B cell (primary cell): ENCODE measurements around the gene RENBP. TPM values are rescaled to one million over a fixed set of nuclear protein-coding genes. Genes with fewer than 3 reads are reported as not detected.

Experiments used
- ATAC-seq: fragments of 200-7000 bp; cut with Tn5 transposase; one replicate; pipeline ENCODE4 v1.10.0; 2021; ENCODE audit warnings: low read depth, mild to moderate bottlenecking, moderate number of reproducible peaks, moderate library complexity
- CTCF ChIA-PET: fragments of 350-600 bp; sonication (Branson Sonifier 250); formaldehyde crosslinking; loops from one replicate; lab custom pipeline; 2021; ENCODE audit warnings: antibody characterized with exemption, inconsistent platforms; lab: Charles Lee
- POLR2A ChIA-PET: fragments of 350-600 bp; sonication (Branson Sonifier 250); formaldehyde crosslinking; loops from one replicate; lab custom pipeline; 2021; ENCODE audit warnings: antibody characterized with exemption; lab: Charles Lee
- DNase-seq: peaks from one replicate; pipeline ENCODE4 v3.0.0; 2013
- H2AFZ ChIP-seq: 2 replicates; pipeline ENCODE4 v1.6.1; 2012; ENCODE audit warnings: mild to moderate bottlenecking, low read depth, low read length; ENCODE audit not compliant: insufficient read depth, poor library complexity, severe bottlenecking
- H3K27ac ChIP-seq, 2 donors: 1 replicate in 1 of 2; 2 replicates in 1 of 2; pipeline ENCODE4 v1.5.1; 2012 to 2013; ENCODE audit warnings: low read length in 2 of 2, mild to moderate bottlenecking in 2 of 2, moderate library complexity in 1 of 2
- H3K27me3 ChIP-seq, 4 experiments: fragments of 200-600 bp in 1 of 4; sonication (generic) in 1 of 4; replicated peaks in 1 of 4; 1 replicate in 2 of 4; 2 replicates in 2 of 4; pipeline versions ENCODE4 v1.6.1 to v1.7.0; 2013 to 2016; ENCODE audit warnings: low read length in 3 of 4, mild to moderate bottlenecking in 2 of 4, mixed read lengths in 1 of 4, moderate library complexity in 1 of 4; ENCODE audit not compliant: insufficient read depth in 4 of 4, control insufficient read depth in 3 of 4; ENCODE audit errors: control extremely low read depth in 1 of 4
- H3K36me3 ChIP-seq, 2 experiments: replicated peaks in 1 of 2; 1 replicate in 1 of 2; 2 replicates in 1 of 2; pipeline versions ENCODE4 v1.6.1 to v1.7.1; 2013; ENCODE audit warnings: low read length in 1 of 2; ENCODE audit not compliant: insufficient read depth in 2 of 2, control insufficient read depth in 1 of 2; ENCODE audit errors: control extremely low read depth in 1 of 2, extremely low read depth in 1 of 2
- H3K4me1 ChIP-seq, 2 donors: fragments of 200-600 bp in 1 of 2; sonication (generic) in 1 of 2; 1 replicate in 1 of 2; 2 replicates in 1 of 2; pipeline versions ENCODE4 v1.5.1 to v1.6.1; 2013 to 2017; ENCODE audit warnings: low read length in 2 of 2; ENCODE audit not compliant: control insufficient read depth in 2 of 2, insufficient read depth in 2 of 2
- H3K4me2 ChIP-seq: replicated peaks from 2 replicates; pipeline ENCODE3; 2012; ENCODE audit warnings: mild to moderate bottlenecking, low read depth, low read length; ENCODE audit not compliant: poor library complexity, severe bottlenecking
- H3K4me3 ChIP-seq, 5 experiments: fragments of 200-600 bp in 1 of 5; sonication (generic) in 1 of 5; 1 replicate in 3 of 5; 2 replicates in 2 of 5; pipeline versions ENCODE4 v1.5.1 to v1.7.0; 2011 to 2016; ENCODE audit warnings: low read length in 4 of 5, mild to moderate bottlenecking in 4 of 5, low read depth in 2 of 5, control low read depth in 1 of 5, moderate library complexity in 1 of 5; ENCODE audit not compliant: insufficient read depth in 1 of 5; ENCODE audit errors: control extremely low read depth in 1 of 5, extremely low read depth in 1 of 5
- H3K79me2 ChIP-seq: fragments of 200-600 bp; sonication (generic); one replicate; pipeline ENCODE4 v1.6.0; 2016; ENCODE audit warnings: low read length; ENCODE audit not compliant: control insufficient read depth, insufficient read depth
- H3K9ac ChIP-seq: fragments of 200-600 bp; sonication (generic); 2 replicates; pipeline ENCODE4 v1.6.1; 2017; ENCODE audit warnings: mild to moderate bottlenecking, low read length, moderate library complexity
- H3K9me3 ChIP-seq, 3 donors: one replicate each; pipeline versions ENCODE4 v1.6.1 to v1.7.1; 2013; ENCODE audit warnings: low read length in 2 of 3; ENCODE audit not compliant: control insufficient read depth in 2 of 3, insufficient read depth in 1 of 3; ENCODE audit errors: control extremely low read depth in 1 of 3
- H4K20me1 ChIP-seq: 2 replicates; pipeline ENCODE4 v1.6.0; 2012; ENCODE audit warnings: mild to moderate bottlenecking, low read length; ENCODE audit not compliant: insufficient read depth, control insufficient read depth, poor library complexity, severe bottlenecking
- H3K27ac Mint-ChIP-seq: one replicate; pipeline ENCODE4 v1.8.0; 2021; ENCODE audit warnings: mixed read lengths
- H3K27me3 Mint-ChIP-seq: one replicate; pipeline ENCODE4 v1.8.0; 2021; ENCODE audit warnings: mixed read lengths
- H3K4me1 Mint-ChIP-seq: one replicate; pipeline ENCODE4 v1.8.0; 2021; ENCODE audit warnings: mixed read lengths
- H3K4me3 Mint-ChIP-seq: one replicate; pipeline ENCODE4 v1.8.0; 2021; ENCODE audit warnings: mixed read lengths
- H3K9me3 Mint-ChIP-seq: one replicate; pipeline ENCODE4 v1.8.0; 2022; ENCODE audit warnings: mixed read lengths; ENCODE audit not compliant: insufficient read depth
- EZH2 ChIP-seq: IDR thresholded peaks from 2 replicates; pipeline ENCODE4 v1.6.1; 2012; ENCODE audit warnings: borderline replicate concordance, low read depth, mild to moderate bottlenecking, moderate library complexity, low read length; ENCODE audit not compliant: insufficient read depth, poor library complexity, severe bottlenecking
- WGBS: methylation state at CpG from one replicate; pipeline ENCODE4 v1.1.5; 2013; ENCODE audit warnings: missing lambda C conversion rate; ENCODE audit not compliant: insufficient coverage; 5-methylcytosine and 5-hydroxymethylcytosine counted together
- intact Hi-C: fragments of 100-400 bp; cut with micrococcal nuclease; formaldehyde crosslinking; loops from one replicate; pipeline ENCODE4 v1.10.0; 2022
- polyA plus RNA-seq: library from polyadenylated mRNA; depleted of rRNA; stranded (reverse); fragments of >200 nt; gene quantifications from 2 replicates; pipeline ENCODE4 v1.2.3, GENCODE V29; 2012
- total RNA-seq, 2 donors: library from RNA; stranded (reverse); fragments of 120-200 nt in 1 of 2; gene quantifications; 1 replicate in 1 of 2; 2 replicates in 1 of 2; pipeline versions ENCODE4 v1.2.3 to v1.2.4, GENCODE V29; 2013 to 2022
- TF ChIP-seq, protein P1 (sequence below): fragments of 200-600 bp; IDR thresholded peaks from one replicate; pipeline ENCODE4 v1.8.0; 2022; ENCODE audit warnings: antibody characterized with exemption, mild to moderate bottlenecking

Gene RENBP
- total and polyA plus RNA-seq, 2 donors (not counting 1 experiment from before 2014, with no cell fraction given), result 30.6 to 39.2 TPM

DNA sequence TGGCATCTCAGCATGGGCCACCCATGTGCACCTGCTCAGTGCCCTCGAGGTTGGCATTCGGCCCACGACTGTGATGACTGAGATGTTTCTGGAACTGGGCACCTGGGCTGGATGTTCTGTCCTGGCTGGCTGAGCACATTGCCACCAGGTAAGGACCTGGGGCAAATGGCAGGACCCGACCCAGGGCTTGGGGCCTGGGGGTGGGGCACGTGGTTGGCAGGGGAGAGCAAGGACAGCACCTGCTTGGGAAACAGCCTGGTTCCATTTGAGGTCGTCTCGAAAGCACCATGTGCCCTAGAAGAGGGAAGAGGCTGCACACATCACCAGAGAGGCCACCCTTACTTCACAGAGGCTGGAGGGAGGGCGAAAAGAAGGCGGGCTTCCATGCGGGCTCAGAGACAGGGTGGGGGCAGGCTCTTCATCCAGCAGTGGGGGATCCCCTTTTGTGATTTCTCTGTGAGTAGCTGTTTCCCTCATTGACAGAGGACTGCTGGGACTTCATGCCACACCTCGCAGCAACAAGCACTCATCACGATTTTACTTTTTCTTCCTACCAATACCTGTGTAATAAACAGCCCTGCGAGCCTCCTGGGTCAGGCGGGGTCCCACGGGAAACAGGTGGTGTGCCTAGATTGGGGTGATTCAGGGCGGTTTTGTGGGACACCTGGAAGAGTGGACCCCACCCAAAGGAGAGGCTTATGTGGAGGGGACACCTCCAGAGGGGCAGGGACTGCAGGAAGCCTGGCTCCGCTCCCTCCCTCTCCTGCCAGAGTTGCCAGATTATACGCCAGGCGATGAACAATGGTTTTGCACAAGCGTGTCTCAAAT is 40.1 kb upstream of the RENBP start:
- H3K27me3 ChIP-seq, result no peaks in the 10 kb centered on the region
- peak overlapping the region; percentile 78 to 81 for H3K27ac ChIP-seq
- WGBS, result 31% methylated on average over 3 of the region's 20 CpGs
- intact Hi-C loops, result loop anchor here (2.0 kb wide), 2 partner anchors 14 to 22 kb away; partner anchors contain the start of gene HCFC1
- no peaks in the 10 kb centered on the region for H4K20me1 ChIP-seq
- H3K9ac ChIP-seq, result peak overlapping the region; percentile 56
- H3K4me1 Mint-ChIP-seq, result peaks cover 50% of the 10 kb centered on the region
- H3K4me2 ChIP-seq, result peak overlapping the region; percentile 77
- H3K79me2 ChIP-seq, result no peaks in the 10 kb centered on the region
- H3K9me3 Mint-ChIP-seq, result no peaks in the 10 kb centered on the region
- peaks cover 0 to 4% (median 0%) of the 10 kb centered on the region in 3 donors for H3K9me3 ChIP-seq
- ATAC-seq (peak; percentile 50), DNase-seq (peak; percentile 75)
- peak overlapping the region; percentile 96 for H3K27ac Mint-ChIP-seq
- peaks cover 46 to 67% of the 10 kb centered on the region in 2 donors for H3K4me1 ChIP-seq
- ChIA-PET CTCF (interaction anchor here (0.7 to 1.4 kb wide), 2 partner anchors 17 to 151 kb away, joined by 3 to 4 read pairs; no protein-coding TSS in a partner anchor), POLR2A (interaction anchor here (0.7 to 1.6 kb wide), 2 partner anchors 13 to 15 kb away, joined by 3 to 5 read pairs; partner anchors contain the start of gene HCFC1)
- peak overlapping the region in 1 of 5 experiments; percentile 47 for H3K4me3 ChIP-seq
- H2AFZ ChIP-seq, result peak overlapping the region; percentile 82
- H3K27me3 Mint-ChIP-seq, result no peaks in the 10 kb centered on the region
- H3K4me3 Mint-ChIP-seq, result peak overlapping the region; percentile 80
- no peaks in the 10 kb centered on the region for H3K36me3 ChIP-seq
- TF ChIP-seq, protein P1, sequence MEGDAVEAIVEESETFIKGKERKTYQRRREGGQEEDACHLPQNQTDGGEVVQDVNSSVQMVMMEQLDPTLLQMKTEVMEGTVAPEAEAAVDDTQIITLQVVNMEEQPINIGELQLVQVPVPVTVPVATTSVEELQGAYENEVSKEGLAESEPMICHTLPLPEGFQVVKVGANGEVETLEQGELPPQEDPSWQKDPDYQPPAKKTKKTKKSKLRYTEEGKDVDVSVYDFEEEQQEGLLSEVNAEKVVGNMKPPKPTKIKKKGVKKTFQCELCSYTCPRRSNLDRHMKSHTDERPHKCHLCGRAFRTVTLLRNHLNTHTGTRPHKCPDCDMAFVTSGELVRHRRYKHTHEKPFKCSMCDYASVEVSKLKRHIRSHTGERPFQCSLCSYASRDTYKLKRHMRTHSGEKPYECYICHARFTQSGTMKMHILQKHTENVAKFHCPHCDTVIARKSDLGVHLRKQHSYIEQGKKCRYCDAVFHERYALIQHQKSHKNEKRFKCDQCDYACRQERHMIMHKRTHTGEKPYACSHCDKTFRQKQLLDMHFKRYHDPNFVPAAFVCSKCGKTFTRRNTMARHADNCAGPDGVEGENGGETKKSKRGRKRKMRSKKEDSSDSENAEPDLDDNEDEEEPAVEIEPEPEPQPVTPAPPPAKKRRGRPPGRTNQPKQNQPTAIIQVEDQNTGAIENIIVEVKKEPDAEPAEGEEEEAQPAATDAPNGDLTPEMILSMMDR, result no peak
- no peak for TF ChIP-seq EZH2

DNA sequence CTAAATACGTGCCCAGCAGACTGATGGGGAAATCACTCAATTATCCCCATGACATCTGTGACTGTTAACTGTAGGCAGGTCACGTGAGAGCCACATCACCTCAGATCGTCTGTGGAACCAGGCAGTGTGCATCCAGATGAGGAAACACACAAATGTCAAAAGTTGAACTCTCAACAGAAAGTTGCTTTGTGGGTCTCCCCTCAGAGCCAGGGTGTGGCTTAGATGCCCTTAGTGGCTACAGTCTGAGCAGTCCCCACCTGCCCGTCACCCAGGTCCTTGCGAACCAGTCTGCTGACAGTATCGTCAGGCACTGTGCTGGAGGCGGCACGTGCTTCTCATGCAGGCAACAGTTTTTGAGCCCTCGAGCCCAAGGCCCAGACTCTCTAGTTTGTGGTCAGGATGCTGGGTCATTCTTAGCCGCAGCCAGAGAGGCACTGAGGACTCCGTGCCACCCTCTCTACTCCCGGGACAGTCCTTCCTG is 38.9 kb upstream of the RENBP start:
- peak; percentile 21 for ATAC-seq
- peak; percentile 56 for DNase-seq
- no peak for TF ChIP-seq EZH2
- TF ChIP-seq, protein P1, result no peak
- no peaks in the 10 kb centered on the region for H3K36me3 ChIP-seq
- no peaks in the 10 kb centered on the region for H4K20me1 ChIP-seq
- Mint-ChIP-seq H3K27me3 (no peaks in the 10 kb centered on the region), H3K27ac (peak overlapping the region; percentile 96), H3K4me1 (peaks cover 50% of the 10 kb centered on the region), H3K9me3 (no peaks in the 10 kb centered on the region), H3K4me3 (peak overlapping the region; percentile 49)
- H3K4me1 ChIP-seq, result peaks cover 46 to 67% of the 10 kb centered on the region in 2 donors
- no peaks in the 10 kb centered on the region for H3K79me2 ChIP-seq
- peaks cover 0 to 4% (median 0%) of the 10 kb centered on the region in 3 donors for H3K9me3 ChIP-seq
- ChIA-PET CTCF (no interaction called here), POLR2A (interaction anchor here (0.8 kb wide), 1 partner anchor 21 kb away, joined by 3 read pairs; no protein-coding TSS in a partner anchor)
- H3K4me2 ChIP-seq, result peak overlapping the region; percentile 45
- H3K27me3 ChIP-seq, result no peaks in the 10 kb centered on the region
- no peak overlapping the region for H3K9ac ChIP-seq
- peak overlapping the region; percentile 36 for H2AFZ ChIP-seq
- peak overlapping the region; percentile 64 to 78 for H3K27ac ChIP-seq
- WGBS, result 10% methylated on average over 4 of the region's 12 CpGs
- intact Hi-C loops, result no loop called here
- H3K4me3 ChIP-seq, result no peak overlapping the region
